Brain microvascular endothelial cell (primary cell): ENCODE results near the gene ART5.

Source experiments
- DNase-seq: peaks from one replicate; pipeline ENCODE4 v3.0.0-alpha.2; 2020
- H3K27ac ChIP-seq: fragments of 250-450 bp; sonication (Bioruptor Pico); 2 replicates; pipeline ENCODE4 v1.5.1; 2020; ENCODE audit warnings: mild to moderate bottlenecking, moderate library complexity
- H3K27me3 ChIP-seq: fragments of 250-450 bp; sonication (Bioruptor Pico); replicated peaks from 2 replicates; pipeline ENCODE4 v1.5.1; 2020; ENCODE audit warnings: mild to moderate bottlenecking
- H3K36me3 ChIP-seq: fragments of 250-450 bp; sonication (Bioruptor Pico); replicated peaks from 2 replicates; pipeline ENCODE4 v1.5.1; 2020; ENCODE audit warnings: mild to moderate bottlenecking
- H3K4me3 ChIP-seq: 2 replicates; pipeline ENCODE4 v1.5.1; 2011; ENCODE audit warnings: low read depth, mild to moderate bottlenecking, control low read depth, low read length, moderate library complexity
- CTCF ChIP-seq: IDR thresholded peaks from 2 replicates; pipeline ENCODE4 v1.5.1; 2011; ENCODE audit warnings: low read depth, mild to moderate bottlenecking, moderate library complexity, low read length, control low read depth, inconsistent platforms; ENCODE audit errors: missing control alignments
- in situ Hi-C: cut with HindIII; loops from 2 replicates; pipeline ENCODE4 v1.10.0; 2017; ENCODE audit warnings: low sequenced_read_pairs, low pct_ligation_motif_present

The ART5 gene, protein sequence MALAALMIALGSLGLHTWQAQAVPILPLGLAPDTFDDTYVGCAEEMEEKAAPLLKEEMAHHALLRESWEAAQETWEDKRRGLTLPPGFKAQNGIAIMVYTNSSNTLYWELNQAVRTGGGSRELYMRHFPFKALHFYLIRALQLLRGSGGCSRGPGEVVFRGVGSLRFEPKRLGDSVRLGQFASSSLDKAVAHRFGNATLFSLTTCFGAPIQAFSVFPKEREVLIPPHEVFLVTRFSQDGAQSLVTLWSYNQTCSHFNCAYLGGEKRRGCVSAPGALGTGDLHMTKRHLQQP

GRCh38 chr11:3641701-3642070, at the start of gene ART5:
ART5 (minus strand) TSS chr11:3641992; CDS start chr11:3641862, 130 bp downstream.
- in situ Hi-C loops, result no loop called here
- Histone ChIP-seq H3K36me3 (no peaks in the 10 kb centered on the region), H3K27ac (no peak within 1 kb of the TSS), H3K27me3 (no peaks in the 10 kb centered on the region), H3K4me3 (peak within 1 kb of the TSS; percentile 57)
- DNase-seq, result no peak
- no peak for TF ChIP-seq CTCF

- H3K36me3 ChIP-seq, result peaks cover 62% of the 10 kb centered on the region
- TF ChIP-seq CTCF, result no peak
- no peaks in the 10 kb centered on the region for H3K27me3 ChIP-seq
- no peak overlapping the region for H3K27ac ChIP-seq
- no peak overlapping the region for H3K4me3 ChIP-seq
- DNase-seq, result peak; percentile 48
- in situ Hi-C loops, result no loop called here
These were observed 45.0 kb upstream of the ART5 start for GRCh38 chr11:3686751-3687150.

DNA sequence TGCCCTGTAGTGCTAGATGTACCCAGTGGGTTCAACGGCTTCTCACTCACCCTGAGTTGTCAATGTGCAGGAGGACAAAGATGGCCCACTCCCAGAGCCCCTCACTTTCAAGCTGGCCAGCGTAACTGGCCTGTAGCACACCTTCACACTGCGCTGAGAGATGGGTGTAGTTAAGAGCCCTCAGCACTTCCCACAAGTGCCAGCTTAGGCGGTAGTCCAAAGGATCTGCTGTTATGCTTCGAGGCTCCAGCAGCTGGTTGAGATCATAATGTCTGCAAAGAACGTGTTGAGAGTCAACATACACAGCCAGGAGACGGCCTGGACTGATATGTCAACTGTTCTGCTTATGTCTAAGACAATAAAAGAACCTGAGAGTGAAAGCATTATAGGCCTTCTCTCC, 44.1 kb upstream of the ART5 start:
- in situ Hi-C loops, result no loop called here
- Histone ChIP-seq H3K36me3 (peaks cover 62% of the 10 kb centered on the region), H3K27me3 (no peaks in the 10 kb centered on the region), H3K27ac (no peak overlapping the region), H3K4me3 (no peak overlapping the region)
- DNase-seq, result no peak
- no peak for TF ChIP-seq CTCF

DNA sequence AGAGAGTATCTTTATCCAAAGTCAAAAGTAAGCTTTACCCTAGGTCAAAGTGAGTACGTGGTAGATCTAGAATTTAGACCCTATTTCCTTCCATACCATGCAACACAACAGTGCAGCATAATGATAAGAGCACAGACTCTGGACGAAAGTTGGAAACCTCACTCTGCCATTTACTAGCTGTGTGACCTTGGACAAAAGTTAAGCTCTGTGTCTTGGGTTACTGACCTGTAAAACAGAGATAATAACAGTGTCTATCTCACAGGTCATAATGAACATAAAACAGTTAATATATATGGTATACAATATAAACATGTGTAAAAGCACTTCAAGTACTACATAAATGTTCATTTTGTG, 43.0 kb upstream of the ART5 start:
- DNase-seq, result no peak
- no peak for TF ChIP-seq CTCF
- Histone ChIP-seq H3K27me3 (no peaks in the 10 kb centered on the region), H3K27ac (no peak overlapping the region), H3K36me3 (peaks cover 64% of the 10 kb centered on the region), H3K4me3 (no peak overlapping the region)
- in situ Hi-C loops, result no loop called here

DNA sequence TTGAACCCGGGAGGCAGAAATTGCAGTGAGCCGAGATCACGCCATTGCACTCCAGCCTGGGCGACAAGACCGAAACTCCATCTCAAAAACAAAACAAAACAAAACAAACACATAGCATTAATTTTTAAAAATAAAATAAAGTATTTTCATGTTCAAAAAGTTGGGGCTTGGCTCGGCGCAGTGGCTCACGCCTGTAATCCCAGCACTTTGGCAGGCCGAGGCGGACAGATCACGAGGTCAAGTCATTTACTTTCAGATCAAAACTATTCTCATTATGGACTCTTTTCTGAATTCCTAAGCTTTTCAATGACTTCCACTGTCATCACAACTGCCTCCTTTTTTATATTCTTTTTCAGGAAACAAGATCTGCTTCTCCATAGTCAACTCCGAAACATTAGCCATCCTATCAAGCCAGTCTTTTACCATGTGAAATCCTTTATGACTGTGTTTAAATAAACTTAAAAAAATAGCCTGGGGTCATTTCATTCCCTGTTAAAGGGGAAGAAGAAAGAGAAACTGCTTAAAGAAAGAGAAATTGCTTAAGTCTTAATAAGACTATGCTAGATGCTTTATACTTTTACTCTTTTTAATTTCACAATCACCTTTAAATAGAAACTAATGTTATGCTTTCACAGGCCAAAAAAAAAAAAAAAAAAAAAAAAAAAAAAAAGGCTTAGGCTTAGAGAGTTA, 42.5 kb upstream of the ART5 start:
- TF ChIP-seq CTCF, result no peak
- no peaks in the 10 kb centered on the region for H3K27me3 ChIP-seq
- in situ Hi-C loops, result no loop called here
- no peak overlapping the region for H3K27ac ChIP-seq
- H3K4me3 ChIP-seq, result no peak overlapping the region
- peaks cover 69% of the 10 kb centered on the region for H3K36me3 ChIP-seq
- DNase-seq, result no peak
